Breast epithelium (tissue), 4 donors: ENCODE data around the gene MGAT5. TPM values are rescaled to one million over a fixed set of nuclear protein-coding genes. Genes with fewer than 3 reads are reported as not detected.

ENCODE experiments used
- DNase-seq, 2 donors: peaks; one replicate each; pipeline ENCODE4 v3.0.0-alpha.2; 2019; ENCODE audit warnings: low spot score in 2 of 2
- H3K27ac ChIP-seq, 2 donors: fragments of 200-600 bp; sonication (generic) in 1 of 2; one replicate each; pipeline ENCODE4 v1.5.1; 2016 to 2019; ENCODE audit warnings: mild to moderate bottlenecking in 1 of 2
- H3K27me3 ChIP-seq, 2 donors: fragments of 200-600 bp; sonication (generic) in 1 of 2; one replicate each; pipeline versions ENCODE4 v1.5.1 to v1.6.0; 2017 to 2019; ENCODE audit warnings: control low read depth in 1 of 2, mild to moderate bottlenecking in 1 of 2
- H3K36me3 ChIP-seq: fragments of 200-600 bp; one replicate; pipeline ENCODE4 v1.5.1; 2019
- H3K4me1 ChIP-seq, 2 donors: fragments of 200-600 bp; sonication (generic); one replicate each; pipeline ENCODE4 v1.5.1; 2016 to 2019; ENCODE audit warnings: control low read depth in 1 of 2
- H3K4me3 ChIP-seq, 3 donors: fragments of 200-600 bp; sonication (generic); 1 replicate in 2 of 3; 2 replicates in 1 of 3; pipeline ENCODE4 v1.5.1; 2016 to 2019; ENCODE audit warnings: mild to moderate bottlenecking in 3 of 3, moderate library complexity in 2 of 3
- H3K9me3 ChIP-seq, 2 donors: fragments of 200-600 bp; sonication (generic) in 1 of 2; one replicate each; pipeline ENCODE4 v1.5.1; 2016 to 2019; ENCODE audit warnings: control low read depth in 1 of 2
- CTCF ChIP-seq, 3 donors: fragments of 450-650 bp; IDR thresholded peaks; one replicate each; pipeline ENCODE4 v1.5.1; 2016 to 2017; ENCODE audit warnings: antibody characterized with exemption in 3 of 3, mild to moderate bottlenecking in 3 of 3, moderate library complexity in 3 of 3
- POLR2A ChIP-seq: fragments of 450-650 bp; IDR thresholded peaks from one replicate; pipeline ENCODE4 v1.6.1; 2016; ENCODE audit warnings: antibody characterized with exemption, mild to moderate bottlenecking, moderate library complexity
- POLR2AphosphoS5 ChIP-seq, 3 donors: sonication (generic); formaldehyde crosslinking; IDR thresholded peaks; one replicate each; pipeline ENCODE4 v1.6.1; 2017; ENCODE audit warnings: antibody characterized with exemption in 3 of 3
- intact Hi-C: fragments of 100-400 bp; cut with DNase I; formaldehyde crosslinking; loops from one replicate; pipeline ENCODE4 v1.15.1; 2023; ENCODE audit warnings: low total_unique reads
- total RNA-seq, 3 donors: library from RNA; depleted of rRNA; stranded (reverse); fragments of >200 nt; gene quantifications; one replicate each; pipeline ENCODE4 v1.1.0, GENCODE V29; 2016

The MGAT5 gene
- total RNA-seq, 3 donors from 2014 or later, result 30.5 to 42.6 (median 34.4) TPM

DNA sequence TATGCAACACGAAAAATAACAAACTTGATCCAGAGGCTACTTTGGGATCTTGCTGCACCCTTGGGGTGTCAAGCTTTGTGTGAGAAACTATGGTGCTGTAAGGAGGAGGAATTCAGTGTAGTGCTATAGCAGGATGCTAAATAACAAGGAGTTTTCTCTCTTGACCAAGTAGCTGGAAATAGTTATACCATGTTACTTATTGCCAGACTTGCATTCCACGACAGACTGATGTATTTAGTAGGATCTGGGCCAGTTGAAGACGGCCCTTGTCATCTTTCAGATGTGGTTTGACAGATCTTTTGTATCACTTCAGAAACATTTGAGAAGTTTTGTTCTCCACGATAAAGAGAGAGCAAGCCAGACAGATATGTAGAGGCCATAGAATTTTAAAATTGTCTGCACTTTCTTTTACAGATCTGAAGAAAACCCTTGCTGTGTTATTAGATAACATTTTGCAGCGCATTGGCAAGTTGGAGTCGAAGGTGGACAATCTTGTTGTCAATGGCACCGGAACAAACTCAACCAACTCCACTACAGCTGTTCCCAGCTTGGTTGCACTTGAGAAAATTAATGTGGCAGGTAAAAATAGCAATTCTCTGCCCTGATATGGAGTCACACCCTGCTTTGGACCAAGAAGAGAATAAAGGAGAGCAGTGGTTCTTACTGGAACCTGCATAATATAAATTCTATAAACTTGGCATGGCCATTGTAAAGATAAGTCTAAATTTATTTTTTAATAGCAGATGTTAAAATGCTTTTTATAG is 16.3 kb downstream of the MGAT5 start:
- DNase-seq, result no peak
- intact Hi-C loops, result no loop called here
- no peak overlapping the region for H3K4me3 ChIP-seq
- no peaks in the 10 kb centered on the region for H3K27me3 ChIP-seq
- no peaks in the 10 kb centered on the region for H3K36me3 ChIP-seq
- no peaks in the 10 kb centered on the region for H3K4me1 ChIP-seq
- H3K27ac ChIP-seq, result no peak overlapping the region
- no peaks in the 10 kb centered on the region for H3K9me3 ChIP-seq
- TF ChIP-seq POLR2AphosphoS5 (IDR thresholded peaks at IDR 0.05) (no peak), POLR2A (no peak), CTCF (IDR thresholded peaks at IDR 0.05) (no peak)

- H3K4me1 ChIP-seq, result no peaks in the 10 kb centered on the region
- H3K9me3 ChIP-seq, result no peaks in the 10 kb centered on the region
Observed at GRCh38 chr2:134271758-134272157, 17.9 kb downstream of the MGAT5 start.

GRCh38 chr2:134272806-134273205 is 18.9 kb downstream of the MGAT5 start:
- intact Hi-C loops, result no loop called here
- Histone ChIP-seq H3K27ac (no peak overlapping the region), H3K4me1 (no peaks in the 10 kb centered on the region), H3K36me3 (no peaks in the 10 kb centered on the region), H3K4me3 (no peak overlapping the region), H3K27me3 (no peaks in the 10 kb centered on the region), H3K9me3 (no peaks in the 10 kb centered on the region)
- no peak for TF ChIP-seq POLR2A
- no peak for TF ChIP-seq CTCF (IDR thresholded peaks at IDR 0.05)
- TF ChIP-seq POLR2AphosphoS5 (IDR thresholded peaks at IDR 0.05), result no peak
- no peak for DNase-seq

More at GRCh38 chr2:134271758-134272157, 17.9 kb downstream of the MGAT5 start:
- DNase-seq, result no peak
- Histone ChIP-seq H3K36me3 (no peaks in the 10 kb centered on the region), H3K27ac (no peak overlapping the region), H3K27me3 (no peaks in the 10 kb centered on the region), H3K4me3 (no peak overlapping the region)
- intact Hi-C loops, result no loop called here
- no peak for TF ChIP-seq POLR2AphosphoS5 (IDR thresholded peaks at IDR 0.05)
- no peak for TF ChIP-seq POLR2A
- no peak for TF ChIP-seq CTCF (IDR thresholded peaks at IDR 0.05)

- H3K27me3 ChIP-seq, result no peaks in the 10 kb centered on the region
- no peaks in the 10 kb centered on the region for H3K4me1 ChIP-seq
- no peaks in the 10 kb centered on the region for H3K36me3 ChIP-seq
- no peak overlapping the region for H3K27ac ChIP-seq
- intact Hi-C loops, result no loop called here
- no peaks in the 10 kb centered on the region for H3K9me3 ChIP-seq
- TF ChIP-seq CTCF (IDR thresholded peaks at IDR 0.05), result no peak
- no peak for TF ChIP-seq POLR2AphosphoS5 (IDR thresholded peaks at IDR 0.05)
- TF ChIP-seq POLR2A, result no peak
- no peak for DNase-seq
- no peak overlapping the region for H3K4me3 ChIP-seq
Observed at GRCh38 chr2:134273256-134273983, 19.5 kb downstream of the MGAT5 start.

DNA sequence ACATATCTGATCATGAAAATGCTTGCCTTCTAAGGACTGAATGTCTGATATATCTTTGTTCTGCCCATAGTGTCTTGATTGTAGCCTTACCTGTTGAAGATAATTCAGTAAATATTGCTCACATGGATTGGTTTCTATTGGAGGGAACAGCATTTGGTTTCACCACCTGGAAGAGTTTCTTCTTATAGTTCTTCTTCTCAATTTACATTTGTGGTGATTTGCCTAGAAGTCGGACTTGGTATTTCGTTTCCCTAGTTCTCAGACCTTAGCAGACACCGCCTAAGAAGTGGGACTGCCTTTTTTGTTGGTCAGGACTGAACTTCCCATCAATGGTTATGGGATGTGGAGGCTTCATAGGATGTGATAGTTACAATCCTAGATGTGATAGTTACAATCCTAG is 20.2 kb downstream of the MGAT5 start:
- Histone ChIP-seq H3K36me3 (no peaks in the 10 kb centered on the region), H3K4me1 (no peaks in the 10 kb centered on the region), H3K4me3 (no peak overlapping the region), H3K27me3 (no peaks in the 10 kb centered on the region), H3K27ac (no peak overlapping the region), H3K9me3 (no peaks in the 10 kb centered on the region)
- TF ChIP-seq POLR2A, result no peak
- no peak for TF ChIP-seq CTCF (IDR thresholded peaks at IDR 0.05)
- TF ChIP-seq POLR2AphosphoS5 (IDR thresholded peaks at IDR 0.05), result no peak
- intact Hi-C loops, result no loop called here
- DNase-seq, result no peak
